Activated naive CD8-positive, alpha-beta T cell treated with anti-CD3 and anti-CD28 coated beads, Interleukin-2, amount 50 U/mL, for 24 hours (primary cell): ENCODE measurements around the gene FBXO17.
"Not testable (repeated sequence)": the region's sequence is repeated elsewhere in the genome, so short reads cannot be mapped to it uniquely, and the experiment has no call there.

Experiments
- ATAC-seq: fragments of 150-1000 bp; cut with Tn5 transposase; one replicate; pipeline ENCODE4 v1.10.0; 2021
- DNase-seq: peaks from one replicate; pipeline ENCODE4 v3.0.0; 2021
- H3K27ac Mint-ChIP-seq: one replicate; pipeline ENCODE4 v1.8.0; 2021; ENCODE audit warnings: mild to moderate bottlenecking, mixed read lengths
- H3K27me3 Mint-ChIP-seq: one replicate; pipeline ENCODE4 v1.8.0; 2021; ENCODE audit warnings: mixed read lengths
- H3K36me3 Mint-ChIP-seq: one replicate; pipeline ENCODE4 v1.8.0; 2021; ENCODE audit warnings: low read depth, mixed read lengths
- H3K4me1 Mint-ChIP-seq: one replicate; pipeline ENCODE4 v1.8.0; 2021; ENCODE audit warnings: mixed read lengths
- H3K4me3 Mint-ChIP-seq: one replicate; pipeline ENCODE4 v1.8.0; 2021; ENCODE audit warnings: mild to moderate bottlenecking, moderate library complexity, mixed read lengths
- H3K9me3 Mint-ChIP-seq: one replicate; pipeline ENCODE4 v1.8.0; 2021; ENCODE audit warnings: mixed read lengths

The FBXO17 gene

GRCh38 chr19:38970664-38971532, 4.6 kb downstream of the FBXO17 start:
- Mint-ChIP-seq H3K27ac (no peak overlapping the region), H3K27me3 (peaks cover 12% of the 10 kb centered on the region), H3K9me3 (no peaks in the 10 kb centered on the region), H3K4me1 (peaks cover 5% of the 10 kb centered on the region), H3K4me3 (no peak overlapping the region), H3K36me3 (no peaks in the 10 kb centered on the region)
- ATAC-seq (no peak), DNase-seq (no peak)

- not testable (repeated sequence) for H3K4me3 Mint-ChIP-seq, DNase-seq, H3K36me3 Mint-ChIP-seq, H3K27ac Mint-ChIP-seq, ATAC-seq, H3K9me3 Mint-ChIP-seq, H3K27me3 Mint-ChIP-seq, H3K4me1 Mint-ChIP-seq
These were observed 9.4 kb downstream of the FBXO17 start for GRCh38 chr19:38966149-38966548.

DNA sequence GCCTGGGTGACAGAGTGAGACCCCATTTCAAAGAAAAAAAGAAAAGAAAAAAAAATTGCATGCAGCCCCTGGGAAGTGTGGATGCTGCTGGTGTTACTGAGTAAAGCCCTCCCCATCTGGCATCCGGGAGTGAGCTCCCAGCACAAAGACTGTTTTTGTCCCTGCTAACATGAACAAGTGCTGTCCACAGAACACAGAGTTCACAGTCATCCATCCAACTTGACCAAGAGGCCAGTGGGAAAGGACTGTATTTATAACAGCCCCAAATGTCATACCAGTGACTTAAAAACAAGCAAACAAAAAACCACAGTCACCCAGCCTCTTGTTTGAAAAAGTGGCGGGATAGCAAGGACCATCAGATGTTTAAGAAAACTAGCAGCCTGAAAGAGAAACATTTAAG, 10.8 kb downstream of the FBXO17 start:
- DNase-seq (no peak), ATAC-seq (no peak)
- no peak overlapping the region for H3K27ac Mint-ChIP-seq
- H3K36me3 Mint-ChIP-seq: no peaks in the 10 kb centered on the region
- no peaks in the 10 kb centered on the region for H3K4me1 Mint-ChIP-seq
- no peak overlapping the region for H3K4me3 Mint-ChIP-seq
- H3K27me3 Mint-ChIP-seq: peaks cover 9% of the 10 kb centered on the region
- H3K9me3 Mint-ChIP-seq: no peaks in the 10 kb centered on the region

DNA sequence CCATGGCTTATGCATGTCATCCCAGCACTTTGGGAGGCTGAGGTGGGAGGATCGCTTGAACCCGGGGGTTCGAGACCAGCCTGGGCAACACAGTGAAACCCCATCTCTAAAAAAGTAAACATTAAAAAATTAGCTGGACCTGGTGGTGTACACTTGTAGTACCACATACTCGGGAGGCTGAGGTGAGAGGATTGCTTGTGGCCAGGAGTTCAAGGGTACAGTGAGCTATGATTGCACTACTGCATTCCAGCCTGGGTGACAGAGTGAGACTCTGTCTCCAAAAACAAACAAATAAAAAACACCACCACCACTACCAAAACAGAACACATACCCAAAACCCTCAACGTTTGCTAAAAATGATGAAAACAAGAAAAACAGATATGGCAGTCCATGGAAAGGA, 15.9 kb downstream of the FBXO17 start:
- Mint-ChIP-seq H3K4me3 (no peak overlapping the region), H3K4me1 (no peaks in the 10 kb centered on the region), H3K9me3 (no peaks in the 10 kb centered on the region), H3K27ac (no peak overlapping the region), H3K27me3 (peaks cover 5% of the 10 kb centered on the region), H3K36me3 (no peaks in the 10 kb centered on the region)
- ATAC-seq: no peak
- DNase-seq: no peak

DNA sequence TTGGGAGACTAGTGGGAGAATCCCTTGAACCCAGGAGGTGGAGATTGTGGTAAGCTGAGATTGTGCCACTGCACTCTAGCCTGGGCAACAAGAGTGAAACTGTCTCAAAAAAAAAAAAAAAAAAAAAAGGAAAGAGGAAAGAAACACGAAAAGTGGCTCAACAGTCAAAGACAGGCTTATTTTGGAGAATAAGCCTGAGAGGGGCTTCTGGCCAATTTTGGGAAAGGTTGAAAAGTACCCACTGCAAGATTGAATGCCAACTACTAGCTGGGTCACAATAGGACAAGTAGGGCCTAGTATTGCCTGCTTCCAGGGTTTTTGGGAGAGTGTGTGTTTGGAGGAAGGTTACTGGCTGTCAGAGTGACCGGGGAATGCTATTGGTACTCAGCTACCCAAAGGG, 17.2 kb downstream of the FBXO17 start:
- H3K27me3 Mint-ChIP-seq: peaks cover 11% of the 10 kb centered on the region
- DNase-seq (no peak), ATAC-seq (no peak)
- no peak overlapping the region for H3K27ac Mint-ChIP-seq
- no peaks in the 10 kb centered on the region for H3K36me3 Mint-ChIP-seq
- no peaks in the 10 kb centered on the region for H3K9me3 Mint-ChIP-seq
- no peak overlapping the region for H3K4me3 Mint-ChIP-seq
- H3K4me1 Mint-ChIP-seq: no peaks in the 10 kb centered on the region

GRCh38 chr19:38956264-38956663, 19.3 kb downstream of the FBXO17 start:
- no peaks in the 10 kb centered on the region for H3K9me3 Mint-ChIP-seq
- peaks cover 4% of the 10 kb centered on the region for H3K4me1 Mint-ChIP-seq
- peaks cover 18% of the 10 kb centered on the region for H3K27me3 Mint-ChIP-seq
- H3K4me3 Mint-ChIP-seq: no peak overlapping the region
- H3K36me3 Mint-ChIP-seq: no peaks in the 10 kb centered on the region
- no peak overlapping the region for H3K27ac Mint-ChIP-seq
- DNase-seq: no peak
- ATAC-seq: no peak

DNA sequence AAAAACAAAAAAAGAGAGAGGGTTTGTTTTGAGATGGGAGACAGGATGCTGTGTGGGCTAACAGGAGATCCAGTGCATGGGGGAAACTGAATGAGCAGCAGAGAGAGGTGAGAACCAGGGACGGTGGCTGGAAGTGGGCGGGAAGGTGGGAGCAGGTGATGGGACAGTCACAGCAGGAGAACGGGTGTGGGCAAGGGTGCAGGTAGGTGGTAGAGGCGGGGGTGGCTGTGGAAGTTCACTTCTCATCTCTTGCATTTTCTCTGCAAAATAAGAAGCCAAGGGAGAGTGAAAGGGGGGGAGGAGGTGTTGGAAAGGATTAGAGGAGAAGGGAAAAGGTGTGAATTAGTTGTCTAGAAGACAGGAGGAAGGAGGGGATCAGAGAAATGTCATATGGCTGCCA, 21.9 kb downstream of the FBXO17 start:
- ATAC-seq (no peak), DNase-seq (no peak)
- Mint-ChIP-seq H3K36me3 (no peaks in the 10 kb centered on the region), H3K4me1 (peaks cover 13% of the 10 kb centered on the region), H3K27ac (no peak overlapping the region), H3K4me3 (no peak overlapping the region), H3K27me3 (peaks cover 28% of the 10 kb centered on the region), H3K9me3 (no peaks in the 10 kb centered on the region)

DNA sequence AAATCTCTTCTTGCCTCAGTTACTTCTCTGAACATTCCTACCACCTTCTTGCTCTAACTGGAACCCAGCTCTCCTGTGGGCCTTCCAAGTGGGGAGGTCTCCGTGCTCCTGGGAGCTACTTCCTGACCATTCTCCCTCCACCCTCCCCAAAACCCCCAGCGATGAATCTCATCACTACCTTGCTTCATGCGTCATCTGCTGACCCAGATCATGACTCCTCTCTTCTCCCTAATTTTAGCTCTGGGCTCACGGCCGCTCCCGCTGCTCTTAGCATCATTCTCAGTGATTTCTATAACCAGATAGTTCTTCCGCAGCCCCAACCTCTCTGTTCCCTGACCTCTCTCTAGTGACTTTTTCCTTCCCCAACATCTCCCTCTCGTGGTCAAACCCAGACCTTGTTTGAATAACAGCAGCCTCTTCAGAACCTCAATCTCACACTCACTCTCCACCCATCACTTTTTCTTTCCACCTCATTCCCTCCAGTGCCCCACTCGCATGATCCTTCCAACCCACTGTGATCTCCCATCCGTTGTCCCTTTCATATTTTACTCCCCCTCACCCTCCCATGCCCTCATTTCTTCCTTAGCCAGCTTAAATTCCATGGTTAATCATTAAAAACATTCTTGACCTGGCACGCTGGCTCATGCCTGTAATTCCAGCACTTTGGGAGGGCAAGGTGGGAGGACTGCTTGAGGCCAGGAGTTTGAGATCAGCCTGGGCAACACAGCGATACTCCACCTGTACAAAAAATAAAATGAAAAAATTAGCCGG, 23.0 kb downstream of the FBXO17 start:
- Mint-ChIP-seq H3K4me1 (peaks cover 13% of the 10 kb centered on the region), H3K9me3 (no peaks in the 10 kb centered on the region), H3K27ac (no peak overlapping the region), H3K4me3 (no peak overlapping the region), H3K27me3 (peaks cover 28% of the 10 kb centered on the region), H3K36me3 (no peaks in the 10 kb centered on the region)
- ATAC-seq (no peak), DNase-seq (no peak)

DNA sequence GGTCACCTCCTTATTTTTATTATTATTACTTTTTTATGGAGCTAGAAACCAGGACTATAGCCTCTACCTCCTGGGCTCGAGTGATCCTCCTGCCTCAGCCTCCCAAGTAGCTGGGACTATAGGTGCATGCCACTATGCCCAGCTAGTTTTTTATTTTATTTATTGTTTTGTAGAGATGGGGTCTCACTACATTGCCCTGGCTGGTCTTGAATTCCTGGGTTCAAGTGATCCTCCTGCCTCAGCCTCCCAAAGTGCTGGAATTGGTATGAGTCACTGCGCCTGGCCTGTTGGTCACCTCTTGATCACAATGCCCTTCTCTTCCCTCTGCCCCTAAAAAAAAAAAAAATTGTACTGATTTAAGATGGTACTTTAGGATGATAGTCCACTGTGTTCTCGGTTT, 24.4 kb downstream of the FBXO17 start:
- Mint-ChIP-seq H3K9me3 (no peaks in the 10 kb centered on the region), H3K4me3 (no peak overlapping the region), H3K36me3 (no peaks in the 10 kb centered on the region), H3K27me3 (peaks cover 28% of the 10 kb centered on the region), H3K27ac (no peak overlapping the region), H3K4me1 (peaks cover 13% of the 10 kb centered on the region)
- ATAC-seq (no peak), DNase-seq (no peak)

DNA sequence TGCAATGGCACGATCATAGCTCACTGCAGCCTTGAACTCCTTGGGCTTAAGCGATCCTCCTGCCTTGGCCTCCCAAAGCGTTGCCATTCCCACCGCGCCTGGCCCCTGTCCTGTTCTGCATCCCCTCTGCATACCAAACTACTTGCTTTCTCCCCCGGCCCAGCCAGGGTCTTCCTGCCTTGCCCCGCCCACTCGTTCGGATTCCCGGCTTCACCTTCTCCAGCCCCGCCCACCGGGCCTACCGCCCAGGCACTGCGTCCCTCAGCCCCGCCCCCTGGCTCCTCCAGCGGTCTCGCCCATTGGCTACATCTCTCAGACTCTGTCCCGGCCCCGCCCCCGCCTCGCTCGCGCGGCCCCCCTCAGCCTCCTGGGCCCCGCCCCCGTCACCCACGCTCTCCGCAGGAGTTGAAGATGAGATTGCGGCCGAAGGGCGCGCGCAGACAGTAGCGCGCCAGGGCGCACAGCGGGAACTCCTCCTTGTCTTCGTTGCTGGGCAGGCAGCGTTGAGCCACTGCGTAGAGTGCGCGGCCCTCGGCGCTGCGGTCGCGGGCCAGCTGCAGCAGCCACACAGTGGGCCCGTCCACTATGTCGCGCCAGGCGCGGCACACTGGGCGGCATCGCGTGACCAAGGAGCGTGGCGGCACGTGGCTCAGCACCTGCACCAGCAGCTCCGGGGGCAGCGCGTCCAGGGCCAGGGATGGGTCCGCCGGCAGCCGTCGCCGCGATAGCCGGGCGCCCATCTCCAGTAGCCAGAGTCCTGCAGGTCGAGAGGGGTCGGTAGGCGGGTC, 25.8 kb downstream of the FBXO17 start:
- peak; percentile 89 for DNase-seq

DNA sequence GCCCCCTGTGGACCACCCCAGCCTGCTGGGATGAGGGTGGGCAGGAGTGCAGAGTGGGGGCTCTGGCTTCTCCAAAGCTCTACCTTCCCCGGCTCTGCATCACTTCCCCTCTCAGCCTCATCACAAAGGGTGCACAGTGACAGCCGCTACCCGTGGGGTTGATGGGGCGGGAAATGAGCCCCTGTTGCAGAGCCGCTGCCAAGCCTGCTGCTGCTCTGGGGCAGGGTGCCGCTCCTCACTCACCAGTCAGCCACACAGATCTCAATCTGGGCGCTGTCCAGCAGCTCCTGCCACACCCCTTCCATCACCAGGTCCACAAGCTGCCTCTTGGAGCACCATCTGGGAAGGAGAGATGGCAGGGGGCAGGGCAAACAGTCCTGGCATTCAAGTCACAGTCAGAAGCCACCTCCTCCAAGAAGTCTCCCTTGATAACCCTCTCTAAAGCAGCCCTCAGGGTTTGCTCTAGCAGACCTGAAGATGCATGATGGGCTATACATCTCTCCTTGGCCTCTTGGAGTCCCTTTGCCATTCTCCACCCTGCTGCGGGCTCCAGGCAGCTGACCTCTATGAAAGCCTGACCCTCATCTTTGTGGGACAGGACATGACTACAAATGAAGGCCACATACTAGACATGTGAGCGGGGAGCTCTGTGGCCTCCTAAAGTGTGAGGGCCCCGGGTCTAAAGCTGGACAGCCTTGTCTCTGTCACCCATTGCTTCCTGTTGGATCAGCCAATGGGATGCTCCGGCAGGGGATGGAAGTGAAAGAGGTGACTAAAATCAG, 29.1 kb downstream of the FBXO17 start:
- ATAC-seq: no peak
- Mint-ChIP-seq H3K27ac (no peak overlapping the region), H3K27me3 (peaks cover 15% of the 10 kb centered on the region), H3K4me1 (peaks cover 14% of the 10 kb centered on the region), H3K36me3 (no peaks in the 10 kb centered on the region), H3K9me3 (no peaks in the 10 kb centered on the region), H3K4me3 (no peak overlapping the region)
- DNase-seq: no peak

More for the DNA sequence above, 25.8 kb downstream of the FBXO17 start:
- no peaks in the 10 kb centered on the region for H3K36me3 Mint-ChIP-seq
- H3K4me1 Mint-ChIP-seq: peaks cover 13% of the 10 kb centered on the region
- no peak overlapping the region for H3K27ac Mint-ChIP-seq
- ATAC-seq: peak; percentile 88
- H3K27me3 Mint-ChIP-seq: peaks cover 28% of the 10 kb centered on the region
- H3K4me3 Mint-ChIP-seq: peak overlapping the region; percentile 40
- H3K9me3 Mint-ChIP-seq: no peaks in the 10 kb centered on the region

DNA sequence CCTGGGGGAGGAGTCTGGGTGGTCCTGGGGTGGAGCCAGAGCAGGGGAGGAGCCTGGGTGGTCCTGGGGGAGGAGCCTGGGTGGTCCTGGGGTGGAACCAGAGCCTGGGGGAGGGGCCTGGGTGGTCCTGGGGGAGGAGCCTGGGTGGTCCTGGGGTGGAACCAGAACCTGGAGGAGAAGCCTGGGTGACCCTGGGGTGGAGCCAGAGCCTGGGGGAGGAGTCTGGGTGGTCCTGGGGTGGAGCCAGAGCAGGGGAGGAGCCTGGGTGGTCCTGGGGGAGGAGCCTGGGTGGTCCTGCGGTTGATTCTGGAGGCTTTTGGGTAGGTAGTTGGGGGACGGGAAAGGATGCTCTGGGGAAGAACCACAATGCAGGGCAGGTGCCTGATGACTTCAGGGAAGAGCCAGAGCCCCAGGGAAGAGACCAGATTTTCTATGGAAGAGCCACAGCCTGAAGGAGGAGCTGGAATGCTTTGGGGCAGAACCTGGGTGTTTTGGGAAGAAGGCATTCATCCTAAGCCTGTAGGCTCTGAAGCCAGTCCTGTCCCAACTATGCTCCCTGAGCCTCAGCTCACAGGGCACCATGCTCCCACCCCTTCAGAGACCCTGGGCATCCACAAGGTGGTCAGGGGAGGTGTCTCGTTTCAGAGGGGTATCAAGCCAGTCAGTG, 29.8 kb downstream of the FBXO17 start:
- peaks cover 13% of the 10 kb centered on the region for H3K27me3 Mint-ChIP-seq
- no peaks in the 10 kb centered on the region for H3K9me3 Mint-ChIP-seq
- no peak for ATAC-seq
- H3K36me3 Mint-ChIP-seq: peaks cover 1% of the 10 kb centered on the region
- peaks cover 14% of the 10 kb centered on the region for H3K4me1 Mint-ChIP-seq
- no peak for DNase-seq
- no peak overlapping the region for H3K4me3 Mint-ChIP-seq
- no peak overlapping the region for H3K27ac Mint-ChIP-seq

DNA sequence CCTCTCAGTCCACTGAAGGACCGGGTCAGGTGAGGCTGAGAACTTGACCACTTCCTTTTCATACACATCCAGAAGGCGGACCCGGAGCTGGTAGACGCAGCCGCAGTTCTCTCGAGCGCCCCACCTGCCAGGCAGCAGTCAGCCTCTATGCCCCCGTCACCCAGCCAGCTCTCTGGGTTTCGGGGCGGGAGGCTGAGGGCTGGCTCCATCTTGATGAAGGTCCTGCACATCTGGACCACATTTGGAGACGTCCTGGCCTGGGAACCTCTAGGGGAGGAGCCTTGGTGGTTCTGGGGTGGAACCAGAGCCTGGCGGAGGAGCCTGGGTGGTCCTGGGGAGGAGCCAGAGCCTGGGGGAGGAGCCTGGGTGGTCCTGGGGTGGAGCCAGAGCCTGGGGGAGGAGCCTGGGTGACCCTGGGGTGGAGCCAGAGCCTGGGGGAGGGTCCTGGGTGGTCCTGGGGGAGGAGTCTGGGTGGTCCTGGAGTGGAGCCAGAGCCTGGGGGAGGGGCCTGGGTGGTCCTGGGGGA, 30.5 kb downstream of the FBXO17 start:
- H3K27me3 Mint-ChIP-seq: peaks cover 10% of the 10 kb centered on the region
- ATAC-seq (no peak), DNase-seq (no peak)
- no peak overlapping the region for H3K4me3 Mint-ChIP-seq
- H3K4me1 Mint-ChIP-seq: peaks cover 12% of the 10 kb centered on the region
- no peaks in the 10 kb centered on the region for H3K9me3 Mint-ChIP-seq
- peaks cover 1% of the 10 kb centered on the region for H3K36me3 Mint-ChIP-seq
- H3K27ac Mint-ChIP-seq: no peak overlapping the region
